Measurements from ENCODE around the gene LRP1B. TPM values are rescaled to one million over a fixed set of nuclear protein-coding genes. Genes with fewer than 3 reads are reported as not detected.
"Not testable (repeated sequence)": the region's sequence is repeated elsewhere in the genome, so short reads cannot be mapped to it uniquely, and the experiment has no call there.

The LRP1B gene
- total RNA-seq, 1 donor from 2014 or later = 0.89 TPM

DNA sequence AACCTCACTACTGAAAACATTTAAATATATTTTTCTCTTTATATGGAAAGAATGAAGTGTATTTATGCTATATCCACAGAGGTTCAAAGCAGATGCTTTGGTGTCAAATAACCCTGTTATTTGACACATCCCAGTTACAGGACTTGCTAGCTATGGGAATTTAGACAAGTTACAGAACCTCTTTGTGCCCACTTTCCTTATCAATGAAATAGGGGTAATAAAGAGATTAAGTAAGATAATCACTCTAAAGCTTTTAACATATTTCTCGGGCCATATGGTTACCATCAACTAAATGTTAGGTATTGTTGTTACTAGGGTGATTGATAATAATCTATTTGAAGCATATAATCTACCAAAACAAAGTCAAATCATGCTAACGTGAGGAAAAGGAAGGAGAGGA is 1690.0 kb downstream of the LRP1B start:
- no peak for DNase-seq (ENCODE audit: low spot score)

DNA sequence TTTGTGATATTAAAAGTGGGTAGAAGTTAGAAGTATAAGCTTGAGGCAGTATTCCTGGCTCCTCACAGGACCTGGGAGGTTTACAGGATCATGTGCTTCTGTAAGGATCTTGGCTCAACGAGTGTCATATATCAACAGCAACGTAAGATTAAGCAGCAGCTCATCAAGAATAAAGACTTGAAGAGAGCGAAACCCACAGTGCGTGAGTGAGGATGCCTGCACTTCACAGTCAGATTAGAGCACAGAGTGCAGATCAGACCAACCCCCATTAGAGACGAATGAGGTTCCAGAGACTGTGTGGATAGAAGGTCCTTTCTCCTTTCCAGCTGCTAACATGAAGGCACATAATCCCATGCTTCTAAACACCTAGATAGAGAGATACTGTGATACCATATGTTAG is 1693.9 kb downstream of the LRP1B start:
- no peak for DNase-seq (ENCODE audit: low spot score)

DNA sequence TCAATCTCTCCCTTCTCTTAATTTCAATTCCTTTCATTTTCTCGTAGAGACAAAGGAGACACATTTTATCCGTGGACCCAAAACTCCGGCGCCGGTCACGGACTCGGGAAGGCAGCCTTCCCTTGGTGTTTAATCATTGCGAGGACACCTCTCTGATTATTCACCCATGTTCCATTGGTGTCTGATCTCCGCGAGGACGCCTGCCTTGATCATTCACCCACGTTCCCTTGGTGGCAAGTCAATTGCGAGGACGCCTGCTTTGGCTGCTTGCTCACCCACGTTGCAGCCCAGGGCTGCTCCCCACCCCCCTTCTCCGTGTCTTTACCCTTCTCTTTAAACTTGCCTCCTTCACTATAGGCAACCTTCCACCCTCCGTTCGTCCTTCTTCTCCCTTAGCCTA is 1703.8 kb downstream of the LRP1B start:
- DNase-seq (ENCODE audit: low spot score) = not testable (repeated sequence)

DNA sequence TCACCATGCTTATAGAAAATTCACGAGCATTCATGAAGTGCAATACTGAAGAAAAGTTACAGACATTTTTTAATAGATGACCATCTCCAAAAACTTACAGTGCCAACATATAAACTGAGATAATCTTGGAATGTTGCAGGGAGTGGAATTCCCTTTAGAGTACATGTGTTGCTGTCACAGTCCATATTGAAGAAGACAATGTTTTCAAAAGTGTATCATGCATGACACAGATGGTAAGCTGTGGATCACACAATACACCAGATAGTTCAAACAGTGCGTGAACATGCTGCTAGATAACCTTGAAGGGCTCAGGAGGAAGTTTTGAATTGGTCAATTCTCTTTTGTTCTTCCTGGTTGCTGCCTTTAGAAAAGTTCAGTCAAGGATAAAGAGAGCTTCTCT is 1706.3 kb downstream of the LRP1B start:
- DNase-seq (ENCODE audit: low spot score) = no peak

DNA sequence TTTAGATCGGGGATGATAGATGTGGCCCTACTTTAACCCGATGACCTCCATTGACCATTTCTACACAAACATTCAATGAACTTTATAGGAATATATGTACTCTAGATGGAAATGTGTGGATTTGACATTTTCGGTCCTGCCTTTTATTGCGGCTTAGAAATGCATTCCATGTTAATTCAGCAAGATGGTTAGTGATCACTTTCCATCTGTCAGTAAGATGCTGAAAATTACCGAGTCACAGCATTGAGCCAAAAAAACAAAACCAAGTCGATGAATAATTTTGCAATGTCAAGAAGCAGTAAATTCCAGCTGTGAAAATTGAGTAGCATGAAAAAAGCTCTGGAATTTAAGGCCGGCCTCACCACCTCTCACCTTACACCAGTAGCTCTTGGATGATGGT is 1708.1 kb downstream of the LRP1B start:
- DNase-seq (ENCODE audit: low spot score) = no peak

DNA sequence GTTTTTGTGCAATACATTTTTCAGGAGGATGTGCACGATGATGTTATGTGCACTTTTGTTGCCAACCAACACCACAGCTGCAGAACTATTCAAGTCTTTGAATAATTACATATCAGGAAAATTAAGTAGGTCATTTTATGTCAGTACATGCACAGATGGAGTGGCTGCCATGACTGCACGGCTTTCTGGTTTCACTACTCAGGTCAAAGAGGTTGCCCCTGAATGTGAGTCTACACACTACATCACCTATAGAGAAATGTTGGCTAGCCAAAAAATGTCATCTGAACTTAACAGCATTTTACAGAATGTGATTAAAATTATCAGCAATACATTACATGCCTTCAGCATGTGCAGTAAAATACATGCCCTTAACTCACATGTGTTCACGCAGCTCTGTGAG is 1713.3 kb downstream of the LRP1B start:
- DNase-seq (ENCODE audit: low spot score) = no peak

DNA sequence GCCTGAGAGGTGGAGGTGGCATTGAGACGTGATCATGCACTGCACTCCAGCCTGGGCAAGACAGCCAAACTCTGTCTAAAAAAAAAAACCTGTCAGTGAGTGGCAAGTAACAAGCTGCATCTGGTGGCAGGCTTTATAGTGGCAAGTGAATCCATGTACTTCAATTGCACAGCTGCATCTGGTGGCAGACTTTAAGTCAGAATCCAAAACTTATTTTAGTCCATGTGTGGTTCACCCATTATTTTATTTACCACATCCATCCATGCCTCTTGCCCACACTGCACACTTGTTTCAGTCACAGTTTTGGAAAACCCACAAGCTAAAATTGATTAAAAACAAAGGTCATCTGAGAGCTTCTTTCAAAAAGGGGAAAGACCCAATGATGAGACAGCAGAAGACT is 1714.2 kb downstream of the LRP1B start:
- DNase-seq (ENCODE audit: low spot score) = no peak

DNA sequence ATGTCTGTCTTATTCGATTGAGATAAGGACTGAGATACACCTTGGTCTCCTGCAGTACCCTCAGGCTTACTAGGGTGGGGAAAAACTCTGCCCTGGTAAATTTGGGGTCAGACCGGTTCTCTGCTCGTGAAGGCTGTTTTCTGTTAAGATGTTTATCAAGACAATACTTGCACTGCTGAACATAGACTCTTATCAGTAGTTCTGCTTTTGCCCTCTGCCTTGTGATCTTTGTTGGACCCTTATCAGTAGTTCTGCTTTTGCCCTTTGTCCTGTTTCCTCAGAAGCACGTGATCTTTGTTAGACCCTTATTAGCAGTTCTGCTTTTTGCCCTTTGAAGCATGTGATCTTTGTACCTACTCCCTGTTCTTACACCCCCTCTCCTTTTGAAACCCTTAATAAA is 1715.8 kb downstream of the LRP1B start:
- not testable (repeated sequence) for DNase-seq (ENCODE audit: low spot score)

DNA sequence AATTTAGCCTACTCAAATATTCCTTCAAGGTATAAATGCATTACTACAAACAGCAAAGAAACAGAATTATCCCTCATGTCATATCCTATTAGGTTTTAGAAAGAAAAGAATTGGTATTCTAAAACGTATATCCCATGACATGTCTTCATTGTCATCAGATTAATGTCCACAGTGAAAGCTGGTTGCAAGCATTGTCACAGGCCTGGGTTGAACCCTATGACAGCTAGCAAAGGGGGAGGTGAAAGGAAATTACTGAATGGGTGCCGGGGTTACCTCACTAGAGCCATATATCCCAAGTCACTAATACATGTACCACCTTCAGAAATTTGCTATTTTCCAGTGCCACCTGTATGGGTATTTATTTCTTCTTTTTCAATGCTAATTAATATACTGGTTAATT is 1720.1 kb downstream of the LRP1B start:
- no peak for DNase-seq (ENCODE audit: low spot score)

DNA sequence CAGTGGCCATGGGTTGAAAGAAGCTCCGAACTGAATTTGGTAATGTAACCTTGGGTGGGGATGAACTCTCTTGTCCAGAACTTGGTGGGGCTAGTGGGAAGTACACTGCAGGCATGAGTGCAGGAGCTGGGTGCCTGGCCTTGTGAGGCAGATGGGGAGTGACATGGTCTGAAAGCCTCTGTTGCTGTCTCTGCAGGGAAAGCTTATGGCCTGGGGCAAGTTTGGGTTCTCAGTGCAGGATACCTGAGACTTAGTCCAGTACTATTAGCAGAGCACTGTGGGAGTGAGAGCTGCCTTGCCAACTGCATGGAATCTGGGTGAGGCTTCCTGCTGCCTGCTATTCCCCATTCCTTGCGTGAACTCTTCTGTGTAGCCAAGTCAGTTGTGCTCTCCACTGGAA is 1729.8 kb downstream of the LRP1B start:
- no peak for DNase-seq (ENCODE audit: low spot score)

DNA sequence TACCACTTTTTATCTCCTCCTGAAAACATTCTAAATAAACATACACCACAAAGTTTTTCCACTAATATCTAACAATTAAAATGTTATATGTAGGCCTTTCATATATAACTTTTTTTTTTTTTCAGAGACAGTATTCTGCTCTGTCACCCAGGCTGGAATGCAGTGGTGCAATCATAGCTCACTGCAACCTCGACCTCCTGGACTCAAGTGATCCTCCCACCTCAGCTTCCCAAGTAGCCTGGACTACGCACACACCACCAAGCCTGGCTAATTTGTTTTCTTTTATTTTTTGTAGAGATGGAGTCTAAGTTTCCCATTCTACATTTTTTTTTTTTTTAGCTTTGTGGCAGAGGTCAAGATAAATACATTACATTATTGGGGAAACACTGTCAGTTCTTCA is 1738.0 kb downstream of the LRP1B start:
- DNase-seq (ENCODE audit: low spot score) = no peak

DNA sequence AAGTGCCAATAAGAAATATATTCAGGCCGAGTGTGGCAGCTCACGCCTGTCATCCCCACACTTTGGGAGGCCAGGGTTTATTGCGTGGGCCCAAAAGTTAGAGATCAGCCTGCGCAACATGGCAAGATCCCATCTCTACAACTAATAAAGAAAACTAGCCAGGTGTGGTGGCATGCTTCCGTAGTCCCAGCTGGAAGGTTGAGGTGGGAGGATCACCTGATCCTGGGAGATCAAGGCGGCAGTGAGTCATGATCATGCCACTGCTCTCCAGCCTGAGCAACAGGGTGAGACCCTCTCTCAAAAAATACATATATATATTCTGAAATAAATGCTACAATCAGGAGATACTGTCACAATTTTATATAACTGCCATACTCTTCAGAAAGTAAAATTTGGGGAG is 1745.9 kb downstream of the LRP1B start:
- no peak for DNase-seq (ENCODE audit: low spot score)

DNA sequence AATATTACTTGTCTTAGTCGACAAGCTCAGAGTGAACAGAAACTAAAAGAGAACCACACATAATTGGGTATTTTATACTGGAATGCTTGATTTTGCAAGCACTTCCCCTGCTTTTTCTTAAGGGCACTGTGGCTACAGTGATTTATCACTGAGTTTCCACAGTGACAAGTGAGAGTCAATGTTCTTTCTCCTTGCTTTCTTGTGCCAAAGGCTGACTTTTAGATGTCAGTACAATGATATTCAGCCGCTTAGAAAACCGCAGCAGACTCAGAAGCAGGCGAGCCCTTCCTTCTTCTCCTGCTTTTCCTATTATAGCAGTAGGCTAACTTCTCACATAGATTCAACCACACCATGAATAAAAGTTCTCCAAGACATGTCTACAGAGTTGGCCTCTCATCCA is 1747.0 kb downstream of the LRP1B start:
- no peak for DNase-seq (ENCODE audit: low spot score)

DNA sequence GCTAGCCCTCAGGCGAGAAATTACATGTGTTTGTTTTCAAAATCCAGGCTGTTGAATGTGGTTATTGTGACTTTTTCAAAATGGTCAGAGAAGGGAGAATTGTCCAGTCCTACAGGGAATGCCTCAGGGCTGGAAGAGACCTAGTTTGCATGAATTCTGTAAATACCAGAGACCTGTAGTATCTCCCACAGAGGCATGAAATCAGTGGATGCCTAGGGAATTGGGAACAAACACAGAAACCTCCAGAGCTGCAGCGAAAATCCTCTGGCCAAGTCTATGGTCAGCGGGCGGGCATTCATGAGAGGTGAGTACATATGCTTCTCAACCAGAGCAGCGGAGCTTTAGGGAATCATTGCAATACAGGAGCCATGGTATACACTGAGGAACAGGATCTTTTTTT is 1754.1 kb downstream of the LRP1B start:
- DNase-seq (ENCODE audit: low spot score) = no peak

DNA sequence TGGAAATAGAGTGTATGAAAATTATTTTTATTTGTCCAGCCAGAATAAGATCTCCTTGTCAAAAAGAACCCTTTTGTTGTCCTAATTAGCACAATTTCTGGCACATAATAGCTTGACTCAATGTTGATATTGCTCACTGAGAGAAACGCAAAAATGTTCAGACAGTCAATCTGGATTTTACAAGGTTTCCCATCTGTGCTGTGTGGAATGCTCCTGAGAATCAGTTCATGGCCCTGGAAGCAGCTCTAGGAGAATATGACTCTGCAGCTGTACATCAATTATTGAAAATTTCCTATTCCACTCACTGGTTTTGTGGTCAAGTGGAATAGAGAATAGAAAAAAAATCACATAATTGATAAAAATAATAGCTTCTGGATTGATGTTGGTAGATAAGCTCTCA is 1767.7 kb downstream of the LRP1B start:
- no peak for DNase-seq (ENCODE audit: low spot score)

DNA sequence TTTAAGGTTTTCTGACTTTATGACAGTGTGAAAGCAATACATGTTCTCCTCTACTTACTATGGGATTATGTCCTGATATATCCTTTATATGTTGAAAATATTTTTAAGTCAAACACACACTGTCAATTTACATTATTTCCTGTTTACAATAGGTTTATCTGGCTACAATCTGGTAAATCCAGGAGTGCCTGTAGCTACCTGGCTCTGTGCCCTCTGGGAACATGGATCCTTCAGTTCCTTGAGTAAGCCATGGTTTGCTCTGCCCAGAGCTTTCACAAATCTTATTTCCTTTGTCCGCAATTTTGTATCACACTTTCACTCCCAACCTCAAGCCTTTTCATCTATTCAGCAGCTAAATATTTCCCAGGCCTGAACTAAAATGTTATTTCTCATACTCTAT is 1768.5 kb downstream of the LRP1B start:
- DNase-seq (ENCODE audit: low spot score) = no peak

DNA sequence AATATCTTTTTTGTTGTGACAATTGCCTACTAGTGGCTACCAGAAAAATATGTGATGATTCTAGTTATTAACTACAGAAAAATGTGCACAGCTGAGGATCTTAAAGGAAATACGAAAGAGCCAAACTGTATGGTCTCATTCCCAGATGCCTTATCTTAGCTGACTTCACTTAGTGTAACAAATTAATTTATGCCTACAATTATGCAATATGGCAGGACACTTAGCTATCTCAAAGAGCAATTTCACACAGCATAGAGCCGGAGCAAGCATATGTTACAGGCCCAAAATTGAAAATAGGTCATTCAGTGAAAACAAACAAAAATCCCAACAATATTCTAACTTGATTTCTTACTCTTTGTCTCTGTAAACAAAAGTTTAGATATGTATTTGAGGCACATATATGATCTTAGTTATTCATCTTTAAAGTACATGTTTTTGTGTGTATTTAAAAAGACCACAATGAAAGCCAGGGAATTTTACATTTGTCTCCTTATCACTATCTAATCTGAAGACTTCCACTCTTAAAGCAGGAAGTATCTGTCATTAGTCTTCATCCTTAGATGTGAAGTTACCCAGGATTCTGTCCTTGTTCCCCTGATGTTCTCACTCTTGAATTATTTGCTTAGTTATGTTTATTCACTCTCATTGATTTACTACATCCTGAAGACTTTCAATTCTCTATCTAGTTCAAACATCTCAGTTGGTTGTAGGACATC is 1771.6 kb downstream of the LRP1B start:
- DNase-seq (ENCODE audit: low spot score) = no peak

DNA sequence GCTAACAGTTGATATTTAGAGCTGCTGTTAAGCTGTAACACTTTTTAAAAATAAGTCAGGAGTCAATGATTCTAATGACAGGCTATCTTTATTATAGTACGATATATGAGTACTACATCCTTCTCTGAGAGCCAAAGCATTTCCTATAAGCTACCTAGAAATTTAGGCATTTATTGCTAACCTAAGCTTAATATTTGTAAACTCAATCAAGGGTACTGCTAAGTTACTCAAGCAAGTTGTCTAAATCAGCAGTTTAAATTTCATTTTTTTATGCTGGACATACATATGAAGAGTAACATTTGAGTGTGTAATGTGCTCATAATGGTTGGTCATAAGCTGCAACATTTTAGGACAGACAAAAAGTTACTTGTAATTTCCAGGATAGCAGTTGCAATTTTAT is 1774.1 kb downstream of the LRP1B start:
- DNase-seq (ENCODE audit: low spot score) = no peak

DNA sequence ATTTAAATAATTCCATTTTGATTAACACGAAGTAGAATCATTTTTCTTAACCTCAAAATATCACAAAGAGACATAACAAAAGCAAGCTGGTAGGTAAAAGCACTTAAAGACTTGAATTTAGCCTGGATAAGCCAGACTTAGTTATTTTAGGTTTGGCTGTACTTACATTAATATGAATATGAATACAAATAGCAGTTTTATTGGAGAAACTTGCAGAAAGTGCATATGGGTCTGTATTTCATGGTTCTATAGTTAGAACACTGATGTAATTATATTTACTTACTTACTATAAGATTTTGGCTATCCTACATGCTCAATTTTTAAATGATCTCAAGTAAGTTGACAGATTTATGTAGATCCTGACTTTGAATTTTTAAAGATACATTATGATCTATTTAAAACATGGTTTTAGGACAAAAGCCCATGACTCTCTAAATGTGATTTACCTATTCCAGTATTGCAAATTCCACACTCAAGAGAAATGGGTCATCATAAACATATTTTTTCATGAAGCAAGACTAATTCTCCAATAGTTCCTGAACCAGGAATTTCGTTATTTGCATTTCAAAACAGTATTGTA is 1775.2 kb downstream of the LRP1B start:
- DNase-seq (ENCODE audit: low spot score) = no peak

DNA sequence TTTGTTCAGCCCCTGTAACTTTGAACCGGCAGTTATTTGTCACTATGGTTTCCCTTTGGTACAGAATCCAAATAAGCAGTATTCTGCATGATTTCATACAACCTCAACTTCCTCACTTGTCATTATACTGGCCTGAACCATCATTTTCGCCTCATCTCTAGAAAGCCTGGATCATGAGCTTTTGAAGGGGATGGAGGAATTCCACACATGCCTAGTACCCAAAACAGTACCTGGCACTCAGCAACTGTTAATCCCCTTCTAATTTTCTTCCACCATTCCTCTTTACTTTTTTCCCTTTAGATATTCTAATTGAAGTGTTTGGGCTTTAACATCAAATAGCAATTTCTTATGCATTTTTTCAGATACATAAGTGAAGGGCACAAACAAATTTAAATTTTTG is 1776.3 kb downstream of the LRP1B start:
- DNase-seq (ENCODE audit: low spot score) = no peak

DNA sequence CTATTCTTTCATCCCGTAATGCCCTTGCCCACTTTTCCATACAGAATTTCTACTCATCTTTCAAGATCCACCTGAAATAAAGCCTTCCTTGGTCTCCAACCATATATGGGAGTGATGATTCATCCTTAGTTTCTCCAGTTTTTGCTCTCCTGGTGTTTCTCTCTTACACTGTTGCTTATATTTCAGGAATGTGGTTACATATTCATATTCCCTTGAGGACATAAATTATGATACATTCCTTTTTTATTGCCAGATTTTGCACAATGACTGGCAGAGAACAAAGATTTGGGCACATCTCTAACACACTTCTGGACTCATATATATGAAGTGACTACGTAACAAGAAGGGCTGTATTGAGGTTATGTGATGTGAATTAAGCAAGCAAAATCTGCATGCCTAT is 1777.3 kb downstream of the LRP1B start:
- DNase-seq (ENCODE audit: low spot score) = no peak

DNA sequence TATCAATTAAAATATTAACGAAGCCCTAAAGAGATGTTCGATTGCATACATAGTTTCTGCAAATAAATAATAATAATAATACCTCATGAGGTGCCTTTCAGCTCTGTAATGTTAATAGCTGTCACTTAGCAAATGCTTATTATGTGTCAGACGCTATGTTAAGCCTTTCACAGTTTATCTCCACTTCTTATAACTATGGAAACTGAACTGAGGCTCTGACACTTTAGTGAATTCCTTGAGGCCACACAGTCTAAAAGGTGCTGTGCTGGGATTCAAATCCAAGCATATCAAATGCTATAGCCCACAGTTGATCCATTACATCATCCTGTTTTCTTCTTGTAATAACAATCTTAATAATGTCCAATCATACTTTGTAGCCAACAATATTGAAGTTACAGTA is 1779.1 kb downstream of the LRP1B start:
- no peak for DNase-seq (ENCODE audit: low spot score)

DNA sequence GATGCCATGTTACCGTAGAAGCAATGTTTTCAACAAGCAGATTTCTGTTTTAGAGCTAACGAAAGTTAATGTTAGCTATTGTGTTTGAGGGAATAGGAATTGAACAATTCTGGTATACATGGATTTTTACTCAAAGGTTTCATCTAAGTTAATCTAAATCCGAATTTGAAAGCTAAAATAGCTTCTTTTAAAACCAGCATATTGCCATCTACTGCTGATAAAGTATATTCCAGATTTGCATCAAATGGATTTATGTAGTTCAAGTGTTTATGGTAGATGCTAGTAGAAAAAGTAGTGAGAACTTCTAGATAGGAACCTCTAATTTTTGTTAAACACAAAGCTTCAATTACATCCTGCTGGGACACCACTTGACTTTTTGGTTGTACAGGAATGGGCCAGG is 1781.1 kb downstream of the LRP1B start:
- no peak for DNase-seq (ENCODE audit: low spot score)

DNA sequence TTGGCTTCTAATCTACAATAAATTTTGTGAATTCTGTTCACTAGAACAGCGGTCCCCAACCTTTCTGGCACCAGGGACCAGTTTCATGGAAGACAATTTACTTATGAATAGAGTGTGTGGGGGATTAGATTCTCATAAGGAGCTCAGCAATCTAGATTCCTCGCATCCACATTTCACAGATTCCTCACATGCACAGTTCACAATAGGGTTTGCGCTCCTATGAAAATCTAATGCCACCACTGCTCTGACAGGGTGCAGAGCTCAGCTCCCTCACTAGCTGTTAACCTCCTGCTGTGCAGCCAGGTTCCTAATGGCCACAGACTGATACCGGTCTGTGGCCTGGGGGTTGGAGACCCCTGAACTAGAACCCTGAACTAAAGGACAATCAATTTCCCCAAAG is 1782.0 kb downstream of the LRP1B start:
- no peak for DNase-seq (ENCODE audit: low spot score)
